ENCODE data around the gene CHID1.

GRCh38 chr11:923691-924405, 13.2 kb upstream of the CHID1 start:
- TF ChIP-seq CTCF (IDR thresholded peaks at IDR 0.05) (no peak), POLR2A (IDR thresholded peaks at IDR 0.05; ENCODE audit: low read depth) (no peak)

All from esophagus muscularis mucosa (tissue), 3 donors.